Thoracic aorta (tissue), 2 donors: ENCODE results near the gene PDCD1LG2. TPM values are rescaled to one million over a fixed set of nuclear protein-coding genes. Genes with fewer than 3 reads are reported as not detected.

Source experiments
- ATAC-seq: fragments of 150-250 bp; one replicate; pipeline ENCODE4 v1.8.0; 2017; ENCODE audit warnings: low read depth; ENCODE audit not compliant: insufficient number of reproducible peaks, low FRiP score
- DNase-seq: peaks from one replicate; pipeline ENCODE4 v3.0.0-alpha.2; 2020; ENCODE audit warnings: low spot score
- H3K27ac ChIP-seq, 2 donors: fragments of 200-600 bp; sonication (generic); 1 replicate in 1 of 2; 2 replicates in 1 of 2; pipeline ENCODE4 v1.5.1; 2016; ENCODE audit warnings: mild to moderate bottlenecking in 2 of 2, moderate library complexity in 2 of 2
- H3K27me3 ChIP-seq: fragments of 200-600 bp; sonication (generic); replicated peaks from 2 replicates; pipeline ENCODE4 v1.6.0; 2016; ENCODE audit warnings: mild to moderate bottlenecking; ENCODE audit not compliant: insufficient read depth
- H3K36me3 ChIP-seq: fragments of 200-600 bp; sonication (generic); one replicate; pipeline ENCODE4 v1.5.1; 2016
- H3K4me1 ChIP-seq, 2 donors: fragments of 200-600 bp; sonication (generic); 1 replicate in 1 of 2; 2 replicates in 1 of 2; pipeline versions ENCODE4 v1.5.1 to v1.6.0; 2016; ENCODE audit warnings: low read depth in 2 of 2, mild to moderate bottlenecking in 1 of 2; ENCODE audit not compliant: control insufficient read depth in 1 of 2
- H3K4me3 ChIP-seq: fragments of 200-600 bp; sonication (generic); 2 replicates; pipeline ENCODE4 v1.5.1; 2016; ENCODE audit warnings: mild to moderate bottlenecking
- H3K9me3 ChIP-seq: fragments of 200-600 bp; sonication (generic); 2 replicates; pipeline ENCODE4 v1.5.1; 2016
- total RNA-seq, 2 donors: library from RNA; depleted of rRNA; stranded (reverse); fragments of >200 nt; gene quantifications; one replicate each; pipeline versions ENCODE4 v1.1.0 to v1.2.3, GENCODE V29; 2016
- TF ChIP-seq, protein P1 (sequence below): fragments of 200-600 bp; sonication (generic); IDR thresholded peaks from one replicate; pipeline ENCODE4 v1.5.1; 2019; ENCODE audit warnings: antibody characterized with exemption

The PDCD1LG2 gene
- total RNA-seq, 2 donors from 2014 or later: 1.1 to 4.5 TPM

DNA sequence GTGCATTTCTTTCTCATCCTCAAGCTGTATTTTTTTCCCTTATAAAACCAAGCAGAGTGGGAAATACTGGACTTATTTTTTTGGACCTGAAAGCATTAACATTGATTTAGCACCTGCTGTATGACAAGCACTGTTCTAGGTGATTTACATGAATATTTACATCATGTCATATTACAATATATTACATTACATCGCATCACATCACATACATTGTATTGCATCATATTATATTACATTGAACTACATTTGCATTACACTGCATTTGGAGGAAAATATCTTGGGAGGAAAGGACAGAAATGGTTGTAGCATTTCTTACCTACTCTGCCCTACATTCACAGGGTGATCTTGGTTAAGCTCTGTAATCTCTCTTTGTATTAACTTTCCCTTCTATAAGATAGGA, 11.2 kb upstream of the PDCD1LG2 start:
- Histone ChIP-seq H3K4me3 (no peak overlapping the region), H3K4me1 (peaks cover 0 to 13% of the 10 kb centered on the region in 2 donors), H3K27me3 (no peaks in the 10 kb centered on the region), H3K27ac (no peak overlapping the region), H3K9me3 (no peaks in the 10 kb centered on the region), H3K36me3 (no peaks in the 10 kb centered on the region)
- TF ChIP-seq, protein P1, sequence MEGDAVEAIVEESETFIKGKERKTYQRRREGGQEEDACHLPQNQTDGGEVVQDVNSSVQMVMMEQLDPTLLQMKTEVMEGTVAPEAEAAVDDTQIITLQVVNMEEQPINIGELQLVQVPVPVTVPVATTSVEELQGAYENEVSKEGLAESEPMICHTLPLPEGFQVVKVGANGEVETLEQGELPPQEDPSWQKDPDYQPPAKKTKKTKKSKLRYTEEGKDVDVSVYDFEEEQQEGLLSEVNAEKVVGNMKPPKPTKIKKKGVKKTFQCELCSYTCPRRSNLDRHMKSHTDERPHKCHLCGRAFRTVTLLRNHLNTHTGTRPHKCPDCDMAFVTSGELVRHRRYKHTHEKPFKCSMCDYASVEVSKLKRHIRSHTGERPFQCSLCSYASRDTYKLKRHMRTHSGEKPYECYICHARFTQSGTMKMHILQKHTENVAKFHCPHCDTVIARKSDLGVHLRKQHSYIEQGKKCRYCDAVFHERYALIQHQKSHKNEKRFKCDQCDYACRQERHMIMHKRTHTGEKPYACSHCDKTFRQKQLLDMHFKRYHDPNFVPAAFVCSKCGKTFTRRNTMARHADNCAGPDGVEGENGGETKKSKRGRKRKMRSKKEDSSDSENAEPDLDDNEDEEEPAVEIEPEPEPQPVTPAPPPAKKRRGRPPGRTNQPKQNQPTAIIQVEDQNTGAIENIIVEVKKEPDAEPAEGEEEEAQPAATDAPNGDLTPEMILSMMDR: no peak
- no peak for DNase-seq
- ATAC-seq: no peak

DNA sequence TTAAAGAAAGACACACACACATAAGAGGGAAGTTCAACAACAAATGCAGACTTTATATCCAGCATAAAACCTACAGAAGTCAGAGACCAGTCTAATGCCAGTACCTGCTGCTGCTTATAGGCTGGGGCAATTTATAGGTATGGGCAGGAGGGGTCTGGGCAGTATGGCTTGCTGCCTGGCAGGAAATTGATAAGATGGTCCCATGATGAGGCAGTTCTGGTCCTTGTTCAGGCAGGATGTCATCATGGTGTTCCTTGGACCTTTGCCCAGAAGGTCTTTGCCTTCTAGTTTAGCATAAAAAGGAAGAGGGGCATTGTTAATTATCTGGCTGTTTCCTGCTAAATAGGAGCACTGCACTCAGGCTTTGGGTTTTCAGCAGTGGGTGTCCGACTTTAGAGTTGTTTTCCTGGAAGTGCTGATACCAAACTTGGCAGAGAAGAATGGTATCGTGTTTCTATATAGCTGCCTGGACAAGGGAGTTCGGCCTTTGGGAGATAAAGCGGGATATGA, 10.4 kb upstream of the PDCD1LG2 start:
- Histone ChIP-seq H3K27me3 (no peaks in the 10 kb centered on the region), H3K27ac (no peak overlapping the region), H3K4me3 (no peak overlapping the region), H3K9me3 (no peaks in the 10 kb centered on the region), H3K36me3 (no peaks in the 10 kb centered on the region), H3K4me1 (peaks cover 0 to 12% of the 10 kb centered on the region in 2 donors)
- TF ChIP-seq, protein P1: no peak
- DNase-seq (no peak), ATAC-seq (no peak)

DNA sequence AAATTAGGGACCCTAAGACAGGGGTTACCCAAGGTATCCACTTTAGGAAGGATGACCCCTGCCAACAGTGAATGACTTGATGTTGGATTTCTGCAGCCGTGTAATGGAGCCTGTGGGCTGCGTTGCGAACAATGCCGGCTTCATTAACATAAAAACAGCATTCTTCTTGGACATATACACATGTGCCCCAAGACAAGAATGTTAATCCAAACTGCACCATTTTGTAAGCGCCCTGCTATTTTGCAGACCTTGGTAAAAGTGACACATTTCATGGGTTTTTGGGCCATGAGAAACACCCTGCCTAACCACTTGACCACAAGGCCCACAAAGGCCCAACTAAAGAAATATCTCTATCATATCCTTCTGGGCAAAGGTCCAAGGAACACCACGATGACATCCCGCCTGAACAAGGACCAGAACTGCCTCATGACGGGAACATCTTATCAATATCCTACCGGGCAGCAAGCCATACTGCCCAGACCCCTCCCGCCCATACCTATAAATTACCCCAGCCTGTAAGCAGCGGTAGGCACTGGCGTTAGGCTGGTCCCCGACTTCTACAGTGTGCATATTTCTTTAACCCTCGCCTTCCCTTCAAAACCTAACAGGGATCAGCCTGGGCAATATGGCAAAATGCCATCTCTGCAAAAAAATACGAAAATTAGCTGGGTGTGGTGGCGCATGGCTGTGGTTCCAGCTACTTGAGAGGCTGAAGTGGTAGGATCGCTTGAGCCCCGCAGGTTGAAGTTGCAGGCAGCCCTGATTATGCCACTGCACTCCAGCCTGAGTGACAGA, 9.7 kb upstream of the PDCD1LG2 start:
- Histone ChIP-seq H3K4me3 (no peak overlapping the region), H3K27ac (no peak overlapping the region), H3K27me3 (no peaks in the 10 kb centered on the region), H3K36me3 (no peaks in the 10 kb centered on the region), H3K4me1 (peaks cover 0 to 12% of the 10 kb centered on the region in 2 donors), H3K9me3 (no peaks in the 10 kb centered on the region)
- no peak for ATAC-seq
- DNase-seq: no peak
- TF ChIP-seq, protein P1: no peak

DNA sequence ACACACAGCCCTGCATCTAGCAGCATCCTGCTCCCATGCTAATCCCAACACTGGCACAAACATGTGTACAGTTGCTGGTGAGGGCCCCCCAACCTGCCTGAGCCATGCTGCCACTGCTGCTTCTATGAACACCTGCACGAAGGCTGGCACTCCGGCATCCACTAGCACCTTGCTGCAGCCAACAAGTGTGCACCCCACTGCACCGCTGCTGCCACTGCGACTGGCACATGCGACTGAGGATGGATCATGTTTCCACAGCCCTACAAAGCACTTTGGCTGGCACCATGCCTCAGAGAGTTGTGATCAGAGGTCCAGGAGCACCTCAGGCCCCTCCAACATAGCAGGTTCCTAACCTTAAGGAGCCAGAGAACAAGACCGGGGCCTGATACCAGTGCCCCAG, 7.8 kb upstream of the PDCD1LG2 start:
- DNase-seq (no peak), ATAC-seq (no peak)
- no peaks in the 10 kb centered on the region for H3K9me3 ChIP-seq
- no peak overlapping the region for H3K27ac ChIP-seq
- H3K27me3 ChIP-seq: no peaks in the 10 kb centered on the region
- TF ChIP-seq, protein P1: no peak
- no peaks in the 10 kb centered on the region for H3K36me3 ChIP-seq
- H3K4me1 ChIP-seq: peaks cover 0 to 12% of the 10 kb centered on the region in 2 donors
- H3K4me3 ChIP-seq: no peak overlapping the region

DNA sequence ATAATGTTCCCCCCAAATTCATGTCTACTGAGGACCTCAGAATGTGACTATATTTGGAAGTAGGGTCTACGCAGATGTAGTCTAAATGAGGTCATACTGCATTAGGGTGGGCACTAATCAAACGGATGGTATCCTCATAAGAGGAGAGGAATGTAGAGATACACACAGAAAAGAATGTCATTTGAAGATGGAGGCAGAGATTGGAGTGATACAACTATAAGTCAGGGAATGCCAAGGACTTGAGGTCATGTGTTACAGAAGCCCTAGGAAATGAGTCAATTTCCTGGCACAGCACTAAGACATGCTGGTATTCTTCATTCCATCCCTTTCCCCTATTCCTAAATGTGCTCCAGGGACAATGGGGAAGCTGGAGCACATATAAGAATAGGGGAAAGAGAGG, 758 bp upstream of the PDCD1LG2 start:
- DNase-seq: no peak
- Histone ChIP-seq H3K4me3 (no peak overlapping the region), H3K27ac (peak overlapping the region; percentile 65), H3K27me3 (no peaks in the 10 kb centered on the region), H3K36me3 (no peaks in the 10 kb centered on the region), H3K9me3 (no peaks in the 10 kb centered on the region), H3K4me1 (peaks cover 8 to 32% of the 10 kb centered on the region in 2 donors)
- no peak for ATAC-seq
- TF ChIP-seq, protein P1: no peak
